GM19025 (cell line): ENCODE results near the gene KIR3DL1.
"Not testable (repeated sequence)": the region's sequence is repeated elsewhere in the genome, so short reads cannot be mapped to it uniquely, and the experiment has no call there.

Experiments used
- ATAC-seq: cut with Tn5 transposase; IDR thresholded peaks from one replicate; pipeline ENCODE4 v1.9.1; 2021; ENCODE audit warnings: mild to moderate bottlenecking, low read depth, moderate library complexity; ENCODE audit not compliant: unreplicated experiment

Gene KIR3DL1

GRCh38 chr19:54806516-54806838 lies 9.8 kb upstream of the KIR3DL1 start:
- no peak for ATAC-seq

GRCh38 chr19:54814571-54814970 lies 1.7 kb upstream of the KIR3DL1 start:
- ATAC-seq: not testable (repeated sequence)

- ATAC-seq: no peak
Measured at GRCh38 chr19:54817670-54818536, 1.6 kb downstream of the KIR3DL1 start.

- not testable (repeated sequence) for ATAC-seq
Measured at GRCh38 chr19:54824416-54824815, 8.1 kb downstream of the KIR3DL1 start.

GRCh38 chr19:54825326-54825725 lies 9.1 kb downstream of the KIR3DL1 start:
- ATAC-seq: not testable (repeated sequence)

GRCh38 chr19:54828064-54828463 lies 11.8 kb downstream of the KIR3DL1 start:
- ATAC-seq: not testable (repeated sequence)

- not testable (repeated sequence) for ATAC-seq
Measured at GRCh38 chr19:54832496-54832895, 16.2 kb downstream of the KIR3DL1 start, which contains the start of gene KIR2DS4. Gene KIR2DS4 (plus strand): TSS chr19:54832676.

- ATAC-seq: not testable (repeated sequence)
Measured at GRCh38 chr19:54835126-54835525, 18.9 kb downstream of the KIR3DL1 start.

GRCh38 chr19:54837522-54837921 lies 21.3 kb downstream of the KIR3DL1 start:
- ATAC-seq: not testable (repeated sequence)

GRCh38 chr19:54843171-54843570 lies 26.9 kb downstream of the KIR3DL1 start:
- ATAC-seq: not testable (repeated sequence)

- not testable (repeated sequence) for ATAC-seq
Measured at GRCh38 chr19:54850061-54850640, 33.9 kb downstream of the KIR3DL1 start, which contains the start of gene KIR3DL2. Gene KIR3DL2 (plus strand): TSS chr19:54850443. CDS start chr19:54850476, 33 bp downstream.

- ATAC-seq: no peak
Measured at GRCh38 chr19:54850930-54851329, 34.7 kb downstream of the KIR3DL1 start.

- no peak for ATAC-seq
Measured at GRCh38 chr19:54851353-54851752, 35.1 kb downstream of the KIR3DL1 start.

GRCh38 chr19:54855241-54855640 lies 39.0 kb downstream of the KIR3DL1 start:
- not testable (repeated sequence) for ATAC-seq

- ATAC-seq: not testable (repeated sequence)
Measured at GRCh38 chr19:54858476-54858875, 42.2 kb downstream of the KIR3DL1 start.

- ATAC-seq: not testable (repeated sequence)
Measured at GRCh38 chr19:54859421-54859820, 43.2 kb downstream of the KIR3DL1 start.

- ATAC-seq: not testable (repeated sequence)
Measured at GRCh38 chr19:54863459-54863858, 47.2 kb downstream of the KIR3DL1 start.

GRCh38 chr19:54871696-54872095 lies 55.4 kb downstream of the KIR3DL1 start:
- no peak for ATAC-seq

- ATAC-seq: no peak
Measured at GRCh38 chr19:54873990-54874389, 57.7 kb downstream of the KIR3DL1 start, which contains the start of gene FCAR. Gene FCAR (plus strand): TSS chr19:54874235. CDS start chr19:54874290, 55 bp downstream.

- no peak for ATAC-seq
Measured at GRCh38 chr19:54875506-54875905, 59.2 kb downstream of the KIR3DL1 start.

- no peak for ATAC-seq
Measured at GRCh38 chr19:54877471-54877870, 61.2 kb downstream of the KIR3DL1 start.
